Smooth muscle cell (in vitro differentiated cells): ENCODE results near the gene GPER1. TPM values are rescaled to one million over a fixed set of nuclear protein-coding genes. Genes with fewer than 3 reads are reported as not detected.

ENCODE experiments used
- DNase-seq: peaks from one replicate; lab custom pipeline; 2025; ENCODE audit not compliant: unreplicated experiment; lab: John Stamatoyannopoulos, UW
- H2AFZ ChIP-seq: fragments of 200-600 bp; sonication (generic); 2 replicates; pipeline ENCODE4 v1.6.0; 2016; ENCODE audit warnings: antibody characterized with exemption, low read depth, mild to moderate bottlenecking
- H3F3A ChIP-seq: fragments of 200-600 bp; sonication (generic); 2 replicates; pipeline ENCODE4 v1.6.0; 2017; ENCODE audit warnings: antibody characterized with exemption, low read depth
- H3K27ac ChIP-seq: fragments of 200-600 bp; sonication (generic); 2 replicates; pipeline ENCODE4 v1.5.1; 2016; ENCODE audit warnings: low read depth, mild to moderate bottlenecking
- H3K27me3 ChIP-seq: fragments of 200-600 bp; sonication (generic); 2 replicates; pipeline ENCODE4 v1.6.1; 2016; ENCODE audit warnings: low read depth, mild to moderate bottlenecking
- H3K36me3 ChIP-seq: fragments of 200-600 bp; sonication (generic); 2 replicates; pipeline ENCODE4 v1.5.1; 2016; ENCODE audit warnings: low read depth
- H3K4me1 ChIP-seq: fragments of 200-600 bp; sonication (generic); 2 replicates; pipeline ENCODE4 v1.5.1; 2016; ENCODE audit warnings: low read depth
- H3K4me2 ChIP-seq: fragments of 200-600 bp; sonication (generic); 2 replicates; pipeline ENCODE4 v1.6.0; 2016; ENCODE audit warnings: mild to moderate bottlenecking
- H3K4me3 ChIP-seq: fragments of 200-600 bp; sonication (generic); 2 replicates; pipeline ENCODE4 v1.5.1; 2016; ENCODE audit warnings: mild to moderate bottlenecking
- H3K79me2 ChIP-seq: fragments of 200-600 bp; sonication (generic); 2 replicates; pipeline ENCODE4 v1.6.0; 2016; ENCODE audit warnings: low read depth, mild to moderate bottlenecking
- H3K9ac ChIP-seq: fragments of 200-600 bp; sonication (generic); 2 replicates; pipeline ENCODE4 v1.6.0; 2016; ENCODE audit warnings: low read depth
- H3K9me3 ChIP-seq: fragments of 200-600 bp; sonication (generic); replicated peaks from 2 replicates; pipeline ENCODE4 v1.5.1; 2016; ENCODE audit warnings: low read depth
- H4K20me1 ChIP-seq: fragments of 200-600 bp; sonication (generic); 2 replicates; pipeline ENCODE4 v1.6.0; 2016; ENCODE audit warnings: low read depth
- WGBS: methylation state at CpG from one replicate; pipeline ENCODE4 v1.1.7; 2016; ENCODE audit warnings: low lambda C conversion rate; 5-methylcytosine and 5-hydroxymethylcytosine counted together
- polyA plus RNA-seq: library from polyadenylated mRNA; unstranded; fragments of >200 nt; fragmentation: Nextera tagmentation; extraction: Ambion mirVana; gene quantifications from 2 replicates; pipeline ENCODE4 v1.2.1, GENCODE V29; 2016
- total RNA-seq: library from RNA; depleted of rRNA; stranded (reverse); fragments of >200 nt; gene quantifications from 2 replicates; pipeline ENCODE4 v1.2.3, GENCODE V29; 2014
- TF ChIP-seq, protein P1 (sequence below): fragments of 200-600 bp; sonication (generic); IDR thresholded peaks from 2 replicates; pipeline ENCODE4 v1.5.1; 2017; ENCODE audit warnings: borderline replicate concordance, mild to moderate bottlenecking, antibody characterized with exemption; ENCODE audit not compliant: insufficient read depth, poor library complexity, severe bottlenecking

GPER1 gene
- total and polyA plus RNA-seq, 2 experiments from 2014 or later, result 1.3 to 2.3 TPM

DNA sequence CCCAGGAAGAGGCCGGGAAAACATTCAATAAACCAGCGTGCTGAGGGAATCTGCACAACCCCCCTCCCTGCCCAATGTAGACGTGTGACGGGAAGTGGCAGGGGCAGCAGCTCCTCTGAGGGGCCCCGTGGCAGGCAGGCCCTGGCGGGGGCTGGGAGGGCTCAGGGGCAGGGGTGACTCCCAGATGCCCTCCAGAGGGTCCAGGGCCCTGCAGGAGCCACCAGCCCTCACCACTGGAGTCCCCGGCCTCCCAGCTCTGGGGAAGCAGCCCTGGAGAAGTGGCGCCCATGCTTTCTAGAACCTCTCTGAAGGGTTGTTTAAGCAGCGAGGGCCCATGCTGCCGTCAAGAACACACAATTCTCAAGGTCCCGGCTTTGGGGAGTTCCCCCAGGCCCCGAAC lies 8.4 kb upstream of the GPER1 start:
- H3K36me3 ChIP-seq, result no peaks in the 10 kb centered on the region
- H3K27ac ChIP-seq, result no peak overlapping the region
- TF ChIP-seq, protein P1, sequence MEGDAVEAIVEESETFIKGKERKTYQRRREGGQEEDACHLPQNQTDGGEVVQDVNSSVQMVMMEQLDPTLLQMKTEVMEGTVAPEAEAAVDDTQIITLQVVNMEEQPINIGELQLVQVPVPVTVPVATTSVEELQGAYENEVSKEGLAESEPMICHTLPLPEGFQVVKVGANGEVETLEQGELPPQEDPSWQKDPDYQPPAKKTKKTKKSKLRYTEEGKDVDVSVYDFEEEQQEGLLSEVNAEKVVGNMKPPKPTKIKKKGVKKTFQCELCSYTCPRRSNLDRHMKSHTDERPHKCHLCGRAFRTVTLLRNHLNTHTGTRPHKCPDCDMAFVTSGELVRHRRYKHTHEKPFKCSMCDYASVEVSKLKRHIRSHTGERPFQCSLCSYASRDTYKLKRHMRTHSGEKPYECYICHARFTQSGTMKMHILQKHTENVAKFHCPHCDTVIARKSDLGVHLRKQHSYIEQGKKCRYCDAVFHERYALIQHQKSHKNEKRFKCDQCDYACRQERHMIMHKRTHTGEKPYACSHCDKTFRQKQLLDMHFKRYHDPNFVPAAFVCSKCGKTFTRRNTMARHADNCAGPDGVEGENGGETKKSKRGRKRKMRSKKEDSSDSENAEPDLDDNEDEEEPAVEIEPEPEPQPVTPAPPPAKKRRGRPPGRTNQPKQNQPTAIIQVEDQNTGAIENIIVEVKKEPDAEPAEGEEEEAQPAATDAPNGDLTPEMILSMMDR, result no peak
- no peak overlapping the region for H2AFZ ChIP-seq
- DNase-seq, result no peak
- H3K4me1 ChIP-seq, result peaks cover 7% of the 10 kb centered on the region
- no peak overlapping the region for H3K4me3 ChIP-seq
- H3K79me2 ChIP-seq, result no peaks in the 10 kb centered on the region
- peaks cover 59% of the 10 kb centered on the region for H4K20me1 ChIP-seq
- no peaks in the 10 kb centered on the region for H3F3A ChIP-seq
- no peak overlapping the region for H3K9ac ChIP-seq
- 72% methylated on average over 10 of the region's 12 CpGs for WGBS
- H3K9me3 ChIP-seq, result no peaks in the 10 kb centered on the region
- H3K4me2 ChIP-seq, result no peak overlapping the region
- no peaks in the 10 kb centered on the region for H3K27me3 ChIP-seq

DNA sequence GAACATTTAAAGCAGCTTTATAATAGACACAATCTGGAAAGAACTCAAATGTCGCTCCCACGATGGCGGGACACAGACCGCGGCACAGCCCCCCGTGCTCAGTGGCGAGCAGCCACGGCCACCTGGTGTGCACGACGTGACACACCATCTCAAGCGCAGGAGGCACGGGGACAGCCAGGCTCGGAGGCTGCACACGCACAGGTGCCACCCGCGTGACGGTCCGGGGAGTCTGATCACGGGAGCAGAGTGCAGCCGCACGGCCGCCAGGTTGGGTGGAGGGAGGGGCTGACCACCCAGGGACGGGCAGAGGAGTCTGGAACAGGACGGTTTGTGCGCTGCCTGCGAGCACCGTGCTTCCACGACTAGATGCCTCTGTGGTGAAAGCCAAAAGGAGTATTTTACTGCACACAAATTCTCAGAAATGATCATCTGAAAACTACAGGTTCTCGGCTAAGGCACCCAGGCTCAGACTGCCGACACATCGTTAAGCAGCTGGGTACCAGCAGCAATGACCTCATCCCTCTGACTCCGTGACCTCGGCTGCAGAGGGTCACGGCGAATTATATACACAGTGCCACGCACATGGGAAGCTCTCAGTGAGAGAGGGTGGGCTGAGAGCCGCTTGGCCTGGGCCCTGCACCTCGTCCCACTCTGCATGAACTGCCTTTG lies 7.5 kb upstream of the GPER1 start:
- Histone ChIP-seq H3K36me3 (no peaks in the 10 kb centered on the region), H3K9me3 (no peaks in the 10 kb centered on the region), H3F3A (no peaks in the 10 kb centered on the region), H3K27me3 (no peaks in the 10 kb centered on the region), H4K20me1 (peaks cover 59% of the 10 kb centered on the region), H3K4me2 (no peak overlapping the region), H2AFZ (no peak overlapping the region), H3K27ac (no peak overlapping the region), H3K9ac (no peak overlapping the region), H3K4me3 (no peak overlapping the region), H3K79me2 (no peaks in the 10 kb centered on the region), H3K4me1 (peaks cover 7% of the 10 kb centered on the region)
- no peak for DNase-seq
- TF ChIP-seq, protein P1, result no peak
- 92% methylated on average over 38 of the region's 38 CpGs for WGBS

DNA sequence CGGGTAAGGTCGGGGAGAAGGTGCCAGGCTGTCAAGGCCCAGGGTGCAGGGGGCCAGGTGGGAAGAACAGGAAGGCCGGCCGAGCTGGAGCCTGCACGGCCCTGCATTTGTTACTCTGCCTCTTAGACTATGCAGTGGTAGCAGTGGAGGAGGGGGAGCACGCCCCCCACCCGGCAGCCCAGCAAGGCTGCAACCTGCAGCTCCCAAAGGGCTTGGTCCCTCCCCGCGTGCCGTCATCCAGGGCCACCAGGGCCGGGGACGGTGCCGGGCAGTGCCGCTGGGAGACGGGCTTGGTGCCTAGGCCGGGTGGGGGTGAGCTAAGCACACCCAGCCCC lies 7.0 kb upstream of the GPER1 start:
- WGBS, result 97% methylated on average over 16 of the region's 16 CpGs
- TF ChIP-seq, protein P1, result no peak
- no peak for DNase-seq
- H3K27ac ChIP-seq, result no peak overlapping the region
- no peaks in the 10 kb centered on the region for H3K9me3 ChIP-seq
- no peak overlapping the region for H3K4me3 ChIP-seq
- H3K4me1 ChIP-seq, result peaks cover 7% of the 10 kb centered on the region
- H3K27me3 ChIP-seq, result no peaks in the 10 kb centered on the region
- H3K79me2 ChIP-seq, result no peaks in the 10 kb centered on the region
- no peak overlapping the region for H3K9ac ChIP-seq
- peaks cover 64% of the 10 kb centered on the region for H4K20me1 ChIP-seq
- H3K36me3 ChIP-seq, result no peaks in the 10 kb centered on the region
- H3F3A ChIP-seq, result no peaks in the 10 kb centered on the region
- H2AFZ ChIP-seq, result no peak overlapping the region
- H3K4me2 ChIP-seq, result no peak overlapping the region

DNA sequence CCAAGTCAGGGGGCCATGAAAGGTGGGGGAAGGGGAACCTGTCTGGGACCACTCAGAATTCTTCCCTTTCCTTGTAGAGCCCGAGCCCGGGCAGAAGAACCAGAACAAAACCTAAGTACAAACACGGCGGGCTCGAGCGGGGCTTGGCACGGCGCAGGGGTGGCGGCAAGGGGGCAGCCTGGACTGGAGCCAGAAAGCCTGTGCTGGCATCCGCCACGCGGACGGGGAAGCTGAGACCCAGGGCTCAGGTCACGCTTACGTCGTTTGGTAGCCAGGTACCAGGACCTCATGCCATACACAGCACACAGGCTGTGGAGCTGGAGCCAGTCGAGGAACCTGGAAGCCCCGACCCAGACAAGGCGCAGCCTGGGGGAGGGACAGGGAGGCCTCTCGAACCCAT lies 6.6 kb upstream of the GPER1 start:
- H2AFZ ChIP-seq, result no peak overlapping the region
- H3K4me3 ChIP-seq, result no peak overlapping the region
- 93% methylated on average over 20 of the region's 20 CpGs for WGBS
- peaks cover 69% of the 10 kb centered on the region for H4K20me1 ChIP-seq
- H3K9me3 ChIP-seq, result no peaks in the 10 kb centered on the region
- H3K4me2 ChIP-seq, result no peak overlapping the region
- H3F3A ChIP-seq, result no peaks in the 10 kb centered on the region
- H3K4me1 ChIP-seq, result peaks cover 7% of the 10 kb centered on the region
- H3K36me3 ChIP-seq, result no peaks in the 10 kb centered on the region
- H3K79me2 ChIP-seq, result no peaks in the 10 kb centered on the region
- no peak overlapping the region for H3K27ac ChIP-seq
- no peaks in the 10 kb centered on the region for H3K27me3 ChIP-seq
- TF ChIP-seq, protein P1, result no peak
- H3K9ac ChIP-seq, result no peak overlapping the region
- DNase-seq, result no peak
